CD8-positive, alpha-beta memory T cell (primary cell): ENCODE results near the gene DNM3. TPM values are rescaled to one million over a fixed set of nuclear protein-coding genes. Genes with fewer than 3 reads are reported as not detected.

ENCODE experiments used
- CTCF ChIA-PET: fragments of 350-600 bp; sonication (Branson Sonifier 250); formaldehyde crosslinking; loops from one replicate; lab custom pipeline; 2021; ENCODE audit warnings: antibody characterized with exemption; lab: Charles Lee
- POLR2A ChIA-PET: fragments of 350-600 bp; sonication (Branson Sonifier 250); formaldehyde crosslinking; loops from one replicate; lab custom pipeline; 2021; ENCODE audit warnings: antibody characterized with exemption; lab: Charles Lee
- DNase-seq, 5 donors: peaks; one replicate each; pipeline versions ENCODE4 v3.0.0 to v3.0.0-alpha.2; 2020 to 2022; ENCODE audit warnings: mixed read lengths in 1 of 5
- H3K27ac ChIP-seq: one replicate; pipeline ENCODE4 v1.7.0; 2013; ENCODE audit warnings: low read depth, mild to moderate bottlenecking, low read length, moderate library complexity
- H3K27me3 ChIP-seq: 2 replicates; pipeline ENCODE4 v1.7.0; 2013; ENCODE audit warnings: low read length, mild to moderate bottlenecking; ENCODE audit not compliant: insufficient read depth, poor library complexity, severe bottlenecking
- H3K36me3 ChIP-seq: 2 replicates; pipeline ENCODE4 v1.7.0; 2013; ENCODE audit warnings: mild to moderate bottlenecking, low read length, moderate library complexity; ENCODE audit not compliant: insufficient read depth
- H3K4me1 ChIP-seq: 2 replicates; pipeline ENCODE4 v1.7.0; 2013; ENCODE audit warnings: mild to moderate bottlenecking, low read length, moderate library complexity; ENCODE audit not compliant: insufficient read depth
- H3K4me3 ChIP-seq: 2 replicates; pipeline ENCODE4 v1.7.0; 2013; ENCODE audit warnings: mild to moderate bottlenecking, low read length
- H3K9me3 ChIP-seq: 2 replicates; pipeline ENCODE4 v1.7.0; 2013; ENCODE audit warnings: mild to moderate bottlenecking, low read length
- H3K27ac Mint-ChIP-seq, 8 donors: one replicate each; pipeline ENCODE4 v1.8.0; 2020 to 2021; ENCODE audit warnings: mixed read lengths in 8 of 8, mild to moderate bottlenecking in 6 of 8, inconsistent platforms in 3 of 8, moderate library complexity in 3 of 8
- H3K27me3 Mint-ChIP-seq, 2 donors: one replicate each; pipeline ENCODE4 v1.8.0; 2020 to 2021; ENCODE audit warnings: mixed read lengths in 2 of 2, mild to moderate bottlenecking in 1 of 2, moderate library complexity in 1 of 2
- H3K36me3 Mint-ChIP-seq, 3 donors: one replicate each; pipeline ENCODE4 v1.8.0; 2020 to 2021; ENCODE audit warnings: mixed read lengths in 3 of 3, inconsistent platforms in 1 of 3, mild to moderate bottlenecking in 1 of 3
- H3K4me1 Mint-ChIP-seq, 3 donors: one replicate each; pipeline ENCODE4 v1.8.0; 2020 to 2021; ENCODE audit warnings: mixed read lengths in 3 of 3, inconsistent platforms in 1 of 3, mild to moderate bottlenecking in 1 of 3
- H3K4me3 Mint-ChIP-seq, 7 donors: one replicate each; pipeline ENCODE4 v1.8.0; 2020 to 2021; ENCODE audit warnings: mixed read lengths in 7 of 7, mild to moderate bottlenecking in 6 of 7, moderate library complexity in 4 of 7, inconsistent platforms in 2 of 7
- H3K9me3 Mint-ChIP-seq, 5 donors: one replicate each; pipeline ENCODE4 v1.8.0; 2020 to 2022; ENCODE audit warnings: mixed read lengths in 5 of 5, mild to moderate bottlenecking in 3 of 5, moderate library complexity in 2 of 5, inconsistent platforms in 1 of 5
- polyA plus RNA-seq: library from polyadenylated mRNA; unstranded; fragments of 300-500 nt; fragmentation: Illumina TruSeq; gene quantifications from one replicate; pipeline ENCODE4 v1.2.3, GENCODE V29; 2021
- total RNA-seq, 2 experiments: library from RNA; stranded (reverse); gene quantifications; one replicate each; pipeline ENCODE4 v1.2.3, GENCODE V29; 2021

The DNM3 gene
- total and polyA plus RNA-seq, 3 experiments from 2014 or later, result 0.29 to 0.64 (median 0.59) TPM

- no peak overlapping the region for H3K27ac ChIP-seq
- POLR2A ChIA-PET, result interaction anchor here (0.5 kb wide), 1 partner anchor 173 kb away, joined by 9 read pairs; no protein-coding TSS in a partner anchor
- CTCF ChIA-PET, result no interaction called here
- no peak for DNase-seq
- H3K36me3 Mint-ChIP-seq, result peaks cover 0 to 18% (median 3%) of the 10 kb centered on the region in 3 donors
- H3K4me3 Mint-ChIP-seq, result no peak overlapping the region
- H3K9me3 Mint-ChIP-seq, result no peaks in the 10 kb centered on the region
- no peaks in the 10 kb centered on the region for H3K9me3 ChIP-seq
- H3K27ac Mint-ChIP-seq, result no peak overlapping the region
- H3K4me1 Mint-ChIP-seq, result no peaks in the 10 kb centered on the region
- H3K4me1 ChIP-seq, result no peaks in the 10 kb centered on the region
- no peaks in the 10 kb centered on the region for H3K27me3 ChIP-seq
- H3K4me3 ChIP-seq, result no peak overlapping the region
- H3K36me3 ChIP-seq, result no peaks in the 10 kb centered on the region
- H3K27me3 Mint-ChIP-seq, result peaks cover under 1 to 14% of the 10 kb centered on the region in 2 donors
Measured at GRCh38 chr1:172167796-172168596, 326.7 kb downstream of the DNM3 start.

DNA sequence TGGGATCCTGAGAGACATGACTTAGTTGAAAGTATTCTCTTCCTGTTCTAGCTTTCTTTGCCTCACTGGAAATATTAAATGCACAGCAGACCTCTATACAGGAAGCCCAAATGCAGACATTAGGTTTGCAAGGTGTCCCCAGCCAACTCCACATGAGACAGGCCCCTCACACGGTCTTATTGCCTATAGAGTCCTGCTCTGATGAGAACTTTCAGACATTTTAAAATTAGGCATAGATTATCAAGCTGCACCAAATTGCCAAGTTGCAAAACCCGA, 327.2 kb downstream of the DNM3 start:
- no peaks in the 10 kb centered on the region for H3K36me3 ChIP-seq
- Mint-ChIP-seq H3K27me3 (peaks cover 2 to 16% of the 10 kb centered on the region in 2 donors), H3K4me1 (no peaks in the 10 kb centered on the region), H3K4me3 (no peak overlapping the region), H3K9me3 (no peaks in the 10 kb centered on the region), H3K36me3 (peaks cover 0 to 20% (median 3%) of the 10 kb centered on the region in 3 donors), H3K27ac (no peak overlapping the region)
- H3K4me3 ChIP-seq, result no peak overlapping the region
- H3K9me3 ChIP-seq, result no peaks in the 10 kb centered on the region
- no peaks in the 10 kb centered on the region for H3K27me3 ChIP-seq
- ChIA-PET CTCF (no interaction called here), POLR2A (no interaction called here)
- H3K27ac ChIP-seq, result no peak overlapping the region
- H3K4me1 ChIP-seq, result no peaks in the 10 kb centered on the region
- DNase-seq, result no peak

DNA sequence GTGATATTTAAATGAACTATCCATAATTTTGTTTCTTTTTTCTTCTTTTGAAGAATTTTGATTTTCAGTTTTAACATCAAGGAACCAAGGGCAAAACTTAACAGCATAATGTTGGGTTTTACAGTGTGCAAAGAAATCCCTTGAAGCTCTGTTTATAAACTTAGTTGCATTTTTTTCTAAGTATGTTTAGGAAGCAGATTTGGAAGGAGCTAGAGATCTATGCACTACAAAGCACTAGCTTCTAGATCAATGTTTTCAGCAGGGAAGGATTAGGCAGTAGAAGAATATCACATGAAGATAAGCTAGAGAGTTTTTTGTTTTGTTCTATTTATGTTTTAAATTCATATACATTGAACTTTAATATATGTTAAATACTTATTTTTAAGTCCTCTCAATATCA, 328.5 kb downstream of the DNM3 start:
- H3K27me3 Mint-ChIP-seq, result peaks cover 2 to 16% of the 10 kb centered on the region in 2 donors

DNA sequence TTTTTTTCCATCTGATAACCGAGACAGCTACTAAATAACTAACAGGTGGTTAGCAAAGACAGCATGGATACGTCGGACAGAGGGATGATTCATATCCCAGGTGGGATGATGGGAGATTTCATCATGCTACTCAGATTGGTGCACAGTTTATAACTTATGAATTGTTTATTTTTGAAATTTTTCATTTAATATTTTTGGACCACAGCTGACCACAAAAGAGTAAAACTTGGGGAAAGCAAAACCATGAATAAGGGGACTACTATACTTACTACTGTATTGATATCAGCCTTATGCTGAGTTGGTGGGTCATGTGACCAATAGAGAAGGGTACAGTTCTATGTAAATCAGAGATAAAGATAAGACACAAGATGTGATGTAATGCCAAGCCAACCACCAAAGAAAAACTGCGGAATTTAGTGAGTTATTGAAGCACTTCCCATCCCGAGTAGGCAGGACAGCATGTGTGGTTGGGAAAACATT, 331.1 kb downstream of the DNM3 start:
- Mint-ChIP-seq H3K27ac (no peak overlapping the region), H3K36me3 (peaks cover 0 to 23% (median 3%) of the 10 kb centered on the region in 3 donors), H3K4me3 (no peak overlapping the region), H3K9me3 (no peaks in the 10 kb centered on the region), H3K4me1 (no peaks in the 10 kb centered on the region), H3K27me3 (peaks cover 2 to 16% of the 10 kb centered on the region in 2 donors)
- no peak for DNase-seq
- Histone ChIP-seq H3K27ac (no peak overlapping the region), H3K4me3 (no peak overlapping the region), H3K36me3 (no peaks in the 10 kb centered on the region), H3K9me3 (no peaks in the 10 kb centered on the region), H3K4me1 (no peaks in the 10 kb centered on the region), H3K27me3 (no peaks in the 10 kb centered on the region)
- CTCF ChIA-PET, result no interaction called here
- POLR2A ChIA-PET, result no interaction called here

More for the DNA sequence above, 328.5 kb downstream of the DNM3 start:
- H3K4me1 ChIP-seq, result no peaks in the 10 kb centered on the region
- H3K4me3 ChIP-seq, result no peak overlapping the region
- no peaks in the 10 kb centered on the region for H3K36me3 ChIP-seq
- CTCF ChIA-PET, result no interaction called here
- DNase-seq, result no peak
- H3K9me3 Mint-ChIP-seq, result no peaks in the 10 kb centered on the region
- H3K9me3 ChIP-seq, result no peaks in the 10 kb centered on the region
- no peaks in the 10 kb centered on the region for H3K4me1 Mint-ChIP-seq
- no peak overlapping the region for H3K27ac Mint-ChIP-seq
- POLR2A ChIA-PET, result no interaction called here
- H3K27me3 ChIP-seq, result no peaks in the 10 kb centered on the region
- peaks cover 0 to 24% (median 3%) of the 10 kb centered on the region in 3 donors for H3K36me3 Mint-ChIP-seq
- no peak overlapping the region for H3K27ac ChIP-seq
- no peak overlapping the region for H3K4me3 Mint-ChIP-seq

DNA sequence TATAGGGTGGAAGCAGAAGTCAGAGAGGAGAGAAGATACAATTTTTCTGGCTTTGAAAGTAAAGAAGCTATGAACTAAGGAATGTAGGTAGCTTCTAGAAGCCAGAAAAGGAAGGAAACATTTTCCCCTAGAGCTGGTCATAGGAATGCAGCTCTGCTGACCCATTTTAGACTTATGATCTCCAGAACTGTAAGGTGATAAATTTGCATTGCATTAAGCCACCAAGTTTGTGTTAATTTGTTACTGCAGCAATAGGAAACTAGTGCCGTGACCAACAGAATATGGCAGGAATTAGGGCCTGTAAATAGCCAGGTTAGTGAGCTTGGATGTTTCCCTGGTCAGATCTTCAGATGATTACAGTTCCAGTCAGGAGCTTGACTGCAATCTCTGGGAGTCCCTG, 334.9 kb downstream of the DNM3 start:
- Mint-ChIP-seq H3K9me3 (no peaks in the 10 kb centered on the region), H3K4me3 (no peak overlapping the region), H3K36me3 (peaks cover 0 to 22% (median 2%) of the 10 kb centered on the region in 3 donors), H3K27ac (peak overlapping the region in 1 of 8 donors; percentile 50), H3K27me3 (peaks cover 2 to 16% of the 10 kb centered on the region in 2 donors), H3K4me1 (peaks cover 14 to 24% (median 19%) of the 10 kb centered on the region in 3 donors)
- no peak overlapping the region for H3K4me3 ChIP-seq
- H3K36me3 ChIP-seq, result no peaks in the 10 kb centered on the region
- H3K27ac ChIP-seq, result no peak overlapping the region
- H3K9me3 ChIP-seq, result no peaks in the 10 kb centered on the region
- no peak for DNase-seq
- ChIA-PET CTCF (no interaction called here), POLR2A (no interaction called here)
- H3K4me1 ChIP-seq, result peaks cover 17% of the 10 kb centered on the region
- no peaks in the 10 kb centered on the region for H3K27me3 ChIP-seq

- Mint-ChIP-seq H3K36me3 (peaks cover 0 to 12% (median 1%) of the 10 kb centered on the region in 3 donors), H3K4me1 (peaks cover 27 to 40% (median 35%) of the 10 kb centered on the region in 3 donors), H3K4me3 (no peak overlapping the region), H3K9me3 (no peaks in the 10 kb centered on the region), H3K27me3 (peaks cover 2 to 3% of the 10 kb centered on the region in 2 donors), H3K27ac (peak overlapping the region in 1 of 8 donors; percentile 76)
- ChIA-PET CTCF (interaction anchor here (0.6 kb wide), 1 partner anchor 222 kb away, joined by 3 read pairs; no protein-coding TSS in a partner anchor), POLR2A (no interaction called here)
- no peak for DNase-seq
- Histone ChIP-seq H3K9me3 (no peaks in the 10 kb centered on the region), H3K36me3 (no peaks in the 10 kb centered on the region), H3K4me3 (no peak overlapping the region), H3K4me1 (peaks cover 33% of the 10 kb centered on the region), H3K27me3 (no peaks in the 10 kb centered on the region), H3K27ac (no peak overlapping the region)
Measured at GRCh38 chr1:172177849-172178248, 336.6 kb downstream of the DNM3 start.

DNA sequence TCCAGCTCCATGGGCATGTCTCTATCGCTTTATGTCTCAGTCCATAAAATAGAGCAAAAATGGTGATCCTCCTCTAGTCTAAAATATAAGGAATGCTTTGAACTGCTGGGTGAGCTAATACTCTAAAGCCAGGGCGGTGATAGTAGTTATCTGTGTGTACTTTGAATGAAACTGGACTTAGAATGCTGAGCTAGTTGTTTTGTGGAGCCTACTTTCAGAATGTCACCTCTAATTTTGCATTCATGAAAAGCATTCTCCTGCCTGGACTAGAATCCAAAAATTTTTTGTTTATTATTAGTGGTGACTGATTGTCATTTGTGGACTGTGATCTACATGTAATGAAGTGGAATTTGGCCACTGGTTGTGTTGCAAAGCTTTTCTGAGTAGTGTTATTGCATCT, 337.6 kb downstream of the DNM3 start:
- DNase-seq, result no peak
- Histone ChIP-seq H3K9me3 (no peaks in the 10 kb centered on the region), H3K27ac (no peak overlapping the region), H3K27me3 (no peaks in the 10 kb centered on the region), H3K36me3 (no peaks in the 10 kb centered on the region), H3K4me1 (peaks cover 35% of the 10 kb centered on the region), H3K4me3 (no peak overlapping the region)
- H3K9me3 Mint-ChIP-seq, result no peaks in the 10 kb centered on the region
- H3K36me3 Mint-ChIP-seq, result peaks cover 0 to 9% (median 0%) of the 10 kb centered on the region in 3 donors
- ChIA-PET CTCF (interaction anchor here (1.2 kb wide), 1 partner anchor 29 kb away, joined by 3 read pairs; no protein-coding TSS in a partner anchor), POLR2A (no interaction called here)
- peak overlapping the region in 3 of 8 donors; percentile 1 to 76 (median 48) for H3K27ac Mint-ChIP-seq
- no peak overlapping the region for H3K4me3 Mint-ChIP-seq
- H3K4me1 Mint-ChIP-seq, result peaks cover 27 to 46% (median 38%) of the 10 kb centered on the region in 3 donors
- H3K27me3 Mint-ChIP-seq, result no peaks in the 10 kb centered on the region

GRCh38 chr1:172179918-172180317, 338.6 kb downstream of the DNM3 start:
- Mint-ChIP-seq H3K27me3 (no peaks in the 10 kb centered on the region), H3K4me1 (peaks cover 27 to 55% (median 43%) of the 10 kb centered on the region in 3 donors), H3K36me3 (peaks cover 0 to 4% (median 0%) of the 10 kb centered on the region in 3 donors), H3K27ac (peak overlapping the region in 7 of 8 donors; percentile 94 to 100 (median 97)), H3K4me3 (peak overlapping the region in 4 of 7 donors; percentile 6 to 86 (median 18)), H3K9me3 (no peaks in the 10 kb centered on the region)
- CTCF ChIA-PET, result interaction anchor here (1.0 to 2.1 kb wide), 4 partner anchors 30 to 219 kb away, joined by 3 to 7 read pairs (median 4); no protein-coding TSS in a partner anchor
- no peak for DNase-seq
- Histone ChIP-seq H3K27ac (no peak overlapping the region), H3K4me3 (no peak overlapping the region), H3K27me3 (no peaks in the 10 kb centered on the region), H3K36me3 (no peaks in the 10 kb centered on the region), H3K4me1 (peaks cover 35% of the 10 kb centered on the region), H3K9me3 (no peaks in the 10 kb centered on the region)
- POLR2A ChIA-PET, result interaction anchor here (1.2 kb wide), 1 partner anchor 201 kb away, joined by 6 read pairs; no protein-coding TSS in a partner anchor
